ENCODE results near the gene AATF. TPM values are rescaled to one million over a fixed set of nuclear protein-coding genes. Genes with fewer than 3 reads are reported as not detected.

The AATF gene
- total RNA-seq, 1 donor from 2014 or later, result 38.5 TPM

DNA sequence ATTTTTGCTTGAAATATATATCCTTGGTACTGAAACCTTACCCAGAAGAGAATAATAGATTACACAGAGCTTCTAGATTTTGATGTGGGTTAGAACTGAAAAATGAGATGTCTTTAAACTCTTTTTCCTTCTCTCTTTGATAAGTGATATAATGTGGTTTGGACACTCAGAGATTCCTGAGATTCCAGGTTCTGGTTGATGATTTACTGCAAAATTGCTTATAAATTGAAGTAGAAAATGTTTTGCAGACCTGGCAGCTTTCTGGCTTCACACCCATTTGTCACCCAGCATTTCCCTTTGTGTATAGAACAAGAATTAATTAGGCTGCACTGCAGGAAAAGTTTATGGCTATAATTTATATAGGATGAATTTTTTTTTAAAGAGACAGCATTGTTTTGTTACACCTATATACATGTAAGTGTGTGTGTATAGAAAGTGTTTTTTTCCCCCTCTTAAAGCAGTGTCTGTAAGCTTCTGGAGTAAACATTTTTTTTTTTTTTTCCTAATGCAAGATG lies 23.5 kb downstream of the AATF start:
- no peaks in the 10 kb centered on the region for H3K27me3 Mint-ChIP-seq (ENCODE audit: low read depth)
- TF ChIP-seq CTCF (IDR thresholded peaks at IDR 0.05), result no peak
- no peak for DNase-seq (ENCODE audit: low spot score)
- peaks cover 10% of the 10 kb centered on the region for H3K4me1 Mint-ChIP-seq (ENCODE audit: low read depth)
- H3K36me3 Mint-ChIP-seq (ENCODE audit: low read depth), result peaks cover 14% of the 10 kb centered on the region
- H3K27ac Mint-ChIP-seq (ENCODE audit: unreplicated experiment), result no peak overlapping the region
- no peak overlapping the region for H3K4me3 Mint-ChIP-seq (ENCODE audit: unreplicated experiment)
- peaks cover 3% of the 10 kb centered on the region for H3K9me3 Mint-ChIP-seq (ENCODE audit: low read depth)

GRCh38 chr17:36972905-36973304 lies 24.2 kb downstream of the AATF start:
- Mint-ChIP-seq H3K4me1 (ENCODE audit: low read depth) (peaks cover 10% of the 10 kb centered on the region), H3K4me3 (ENCODE audit: unreplicated experiment) (no peak overlapping the region), H3K27me3 (ENCODE audit: low read depth) (no peaks in the 10 kb centered on the region), H3K9me3 (ENCODE audit: low read depth) (peaks cover 3% of the 10 kb centered on the region), H3K36me3 (ENCODE audit: low read depth) (peaks cover 11% of the 10 kb centered on the region), H3K27ac (ENCODE audit: unreplicated experiment) (no peak overlapping the region)
- no peak for DNase-seq (ENCODE audit: low spot score)
- no peak for TF ChIP-seq CTCF (IDR thresholded peaks at IDR 0.05)

DNA sequence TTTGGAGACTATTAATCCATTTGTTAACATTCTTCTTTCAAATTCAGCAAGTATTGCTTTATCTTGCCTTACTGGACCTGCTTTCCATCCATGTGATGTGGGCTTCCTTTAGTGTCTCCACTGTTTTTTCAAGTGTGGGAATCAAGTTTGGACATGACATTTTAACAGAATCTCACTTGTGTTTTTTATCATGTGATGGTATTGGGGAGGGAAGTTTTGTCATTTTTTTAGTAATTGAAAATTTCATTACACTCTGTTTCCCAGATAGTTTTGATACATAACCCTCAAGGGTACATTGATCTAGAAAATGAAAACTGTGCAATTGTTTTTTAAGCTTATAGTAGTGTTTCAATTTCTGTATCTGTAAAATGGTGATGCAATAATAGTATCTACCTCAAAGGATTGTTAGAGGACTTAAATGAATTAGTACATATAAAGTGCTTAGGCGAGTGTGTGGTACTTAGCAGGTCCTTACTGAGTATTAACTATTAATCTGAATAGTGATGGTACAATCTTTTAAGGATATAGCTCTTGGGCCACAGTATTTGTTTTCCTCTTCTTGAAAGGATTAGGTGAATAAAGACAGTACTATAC lies 27.3 kb downstream of the AATF start:
- TF ChIP-seq CTCF (IDR thresholded peaks at IDR 0.05), result no peak
- Mint-ChIP-seq H3K27me3 (ENCODE audit: low read depth) (no peaks in the 10 kb centered on the region), H3K4me3 (ENCODE audit: unreplicated experiment) (no peak overlapping the region), H3K27ac (ENCODE audit: unreplicated experiment) (no peak overlapping the region), H3K36me3 (ENCODE audit: low read depth) (no peaks in the 10 kb centered on the region), H3K4me1 (ENCODE audit: low read depth) (peaks cover 34% of the 10 kb centered on the region), H3K9me3 (ENCODE audit: low read depth) (no peaks in the 10 kb centered on the region)
- no peak for DNase-seq (ENCODE audit: low spot score)

- H3K9me3 Mint-ChIP-seq (ENCODE audit: low read depth), result no peaks in the 10 kb centered on the region
- no peaks in the 10 kb centered on the region for H3K27me3 Mint-ChIP-seq (ENCODE audit: low read depth)
- TF ChIP-seq CTCF (IDR thresholded peaks at IDR 0.05), result no peak
- DNase-seq (ENCODE audit: low spot score), result no peak
- H3K27ac Mint-ChIP-seq (ENCODE audit: unreplicated experiment), result no peak overlapping the region
- peaks cover 34% of the 10 kb centered on the region for H3K4me1 Mint-ChIP-seq (ENCODE audit: low read depth)
- H3K4me3 Mint-ChIP-seq (ENCODE audit: unreplicated experiment), result no peak overlapping the region
- no peaks in the 10 kb centered on the region for H3K36me3 Mint-ChIP-seq (ENCODE audit: low read depth)
These were observed 28.3 kb downstream of the AATF start for GRCh38 chr17:36977066-36977465.

DNA sequence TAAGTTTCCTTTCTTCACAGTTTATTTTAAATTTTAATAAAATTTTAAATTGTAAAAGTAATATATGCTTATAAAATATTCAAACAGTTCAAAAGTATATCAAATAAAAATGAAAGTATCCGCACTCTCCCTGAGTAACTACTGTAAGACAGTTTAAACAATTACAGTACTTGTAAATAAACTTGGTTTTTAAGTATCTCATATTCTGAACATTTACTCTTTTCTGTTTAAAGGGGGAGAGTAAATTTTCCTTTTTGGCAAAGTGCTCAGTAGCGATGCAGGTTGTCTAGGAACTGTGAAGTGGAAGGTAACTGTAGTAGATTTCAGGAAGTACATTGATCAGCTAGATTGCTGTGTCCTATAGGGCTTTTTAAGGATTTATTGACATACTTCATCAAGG lies 28.8 kb downstream of the AATF start:
- H3K9me3 Mint-ChIP-seq (ENCODE audit: low read depth), result no peaks in the 10 kb centered on the region
- no peak overlapping the region for H3K4me3 Mint-ChIP-seq (ENCODE audit: unreplicated experiment)
- H3K27ac Mint-ChIP-seq (ENCODE audit: unreplicated experiment), result no peak overlapping the region
- DNase-seq (ENCODE audit: low spot score), result no peak
- TF ChIP-seq CTCF (IDR thresholded peaks at IDR 0.05), result no peak
- no peaks in the 10 kb centered on the region for H3K27me3 Mint-ChIP-seq (ENCODE audit: low read depth)
- peaks cover 29% of the 10 kb centered on the region for H3K4me1 Mint-ChIP-seq (ENCODE audit: low read depth)
- H3K36me3 Mint-ChIP-seq (ENCODE audit: low read depth), result peaks cover under 1% of the 10 kb centered on the region

Measured in chondrocyte (in vitro differentiated cells).